Measurements from ENCODE around the gene EVX1. TPM values are rescaled to one million over a fixed set of nuclear protein-coding genes. Genes with fewer than 3 reads are reported as not detected.
A peak's percentile ranks its signal among the peaks of the same experiment; 100 is the strongest.

EVX1 gene
- total and polyA plus RNA-seq, 2 of the 13 experiments (the other 11 are each of a cell fraction or from before 2014, with no cell fraction given): not detected

DNA sequence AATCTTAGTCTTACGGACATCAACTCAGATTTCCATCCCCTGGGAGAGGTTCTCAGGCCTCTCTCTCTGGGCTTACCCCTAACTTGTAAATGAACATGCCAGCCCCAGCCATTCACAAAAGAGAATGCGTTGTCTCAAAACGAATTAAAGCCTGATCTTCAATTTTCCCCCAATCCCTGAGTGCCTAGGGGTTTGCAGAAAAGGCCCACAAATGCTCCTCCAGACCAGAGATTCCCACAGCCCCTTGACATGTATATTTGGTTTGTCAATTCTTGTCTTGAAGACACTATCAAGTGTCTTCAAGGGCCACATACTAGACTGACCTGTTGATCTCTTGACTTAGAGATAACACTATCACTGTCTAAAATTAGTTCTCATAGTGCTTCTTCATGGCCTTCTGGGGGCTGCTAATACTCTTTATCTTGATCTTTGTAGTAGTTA, 30.8 kb upstream of the EVX1 start:
- in situ Hi-C loops (cut with HindIII; ENCODE audit: extremely low pct_ligation_motif_present, low pct_unique_long_range_greater_than_20kb): no loop called here

More for the DNA sequence above, 30.8 kb upstream of the EVX1 start:
- Histone ChIP-seq H2AFZ (ENCODE audit: low read length) (no peak overlapping the region), H4K20me1 (ENCODE audit: insufficient read depth, low read length) (no peaks in the 10 kb centered on the region), H3K4me1 (ENCODE audit: insufficient read depth, low read length) (peaks cover 15% of the 10 kb centered on the region), H3K4me2 (ENCODE audit: low read depth, low read length) (no peak overlapping the region), H3K4me3 (replicated peaks in 1 of 3; ENCODE audit: insufficient read depth in 1 of 3, low read depth in 2 of 3, low read length in 3 of 3) (no peak overlapping the region), H3K27ac (ENCODE audit: extremely low read length, insufficient read depth, low read length) (no peak overlapping the region), H3K27me3 (ENCODE audit: control insufficient read depth in 1 of 2, insufficient read depth in 2 of 2, low read length in 2 of 2) (peaks cover 0 to 75% of the 10 kb centered on the region in 2 experiments; a peak in 4 of 5 replicates), H3K36me3 (replicated peaks in 1 of 2; ENCODE audit: control insufficient read depth in 1 of 2, insufficient read depth in 2 of 2, low read length in 2 of 2) (no peaks in the 10 kb centered on the region), H3K9ac (ENCODE audit: insufficient read depth, low read depth, low read length) (no peak overlapping the region), H3K9me3 (ENCODE audit: low read length) (no peaks in the 10 kb centered on the region), H3K79me2 (ENCODE audit: insufficient read depth, low read length) (no peaks in the 10 kb centered on the region)
- ATAC-seq (no peak), DNase-seq (ENCODE audit: low spot score) (no peak), FAIRE-seq (no peak)
- ChIA-PET POLR2A (no interaction called here), CTCF (ENCODE audit: low intra/inter-chr PET ratio, low total read pairs) (interaction anchor here (2.2 kb wide), 1 partner anchor 709 kb away, joined by 14 read pairs; no protein-coding TSS in a partner anchor)
- 41% methylated on average over 3 of the region's 3 CpGs for WGBS (ENCODE audit: low lambda C conversion rate)
- no TSS peak for BruUV-seq (replicated peaks)
- TF ChIP-seq, protein P1, sequence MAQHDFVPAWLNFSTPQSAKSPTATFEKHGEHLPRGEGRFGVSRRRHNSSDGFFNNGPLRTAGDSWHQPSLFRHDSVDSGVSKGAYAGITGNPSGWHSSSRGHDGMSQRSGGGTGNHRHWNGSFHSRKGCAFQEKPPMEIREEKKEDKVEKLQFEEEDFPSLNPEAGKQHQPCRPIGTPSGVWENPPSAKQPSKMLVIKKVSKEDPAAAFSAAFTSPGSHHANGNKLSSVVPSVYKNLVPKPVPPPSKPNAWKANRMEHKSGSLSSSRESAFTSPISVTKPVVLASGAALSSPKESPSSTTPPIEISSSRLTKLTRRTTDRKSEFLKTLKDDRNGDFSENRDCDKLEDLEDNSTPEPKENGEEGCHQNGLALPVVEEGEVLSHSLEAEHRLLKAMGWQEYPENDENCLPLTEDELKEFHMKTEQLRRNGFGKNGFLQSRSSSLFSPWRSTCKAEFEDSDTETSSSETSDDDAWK (CRISPR knock-in tag; IDR thresholded peaks at IDR 0.05): no peak
- TF ChIP-seq ZNF33A (CRISPR knock-in tag; IDR thresholded peaks at IDR 0.05; ENCODE audit: borderline replicate concordance): no peak
- TF ChIP-seq ZEB1 (IDR thresholded peaks at IDR 0.05; ENCODE audit: insufficient replicate concordance, low read depth): no peak
- TF ChIP-seq CBX2 (IDR thresholded peaks at IDR 0.05; ENCODE audit: low read depth, low read length): peak; percentile 98
- 0 out of 2 replicates have a peak, but pooled peaks have one; percentile 29 for TF ChIP-seq CBX2 (CRISPR knock-in tag; IDR thresholded peaks at IDR 0.05; ENCODE audit: low read depth)
- TF ChIP-seq, protein P2, sequence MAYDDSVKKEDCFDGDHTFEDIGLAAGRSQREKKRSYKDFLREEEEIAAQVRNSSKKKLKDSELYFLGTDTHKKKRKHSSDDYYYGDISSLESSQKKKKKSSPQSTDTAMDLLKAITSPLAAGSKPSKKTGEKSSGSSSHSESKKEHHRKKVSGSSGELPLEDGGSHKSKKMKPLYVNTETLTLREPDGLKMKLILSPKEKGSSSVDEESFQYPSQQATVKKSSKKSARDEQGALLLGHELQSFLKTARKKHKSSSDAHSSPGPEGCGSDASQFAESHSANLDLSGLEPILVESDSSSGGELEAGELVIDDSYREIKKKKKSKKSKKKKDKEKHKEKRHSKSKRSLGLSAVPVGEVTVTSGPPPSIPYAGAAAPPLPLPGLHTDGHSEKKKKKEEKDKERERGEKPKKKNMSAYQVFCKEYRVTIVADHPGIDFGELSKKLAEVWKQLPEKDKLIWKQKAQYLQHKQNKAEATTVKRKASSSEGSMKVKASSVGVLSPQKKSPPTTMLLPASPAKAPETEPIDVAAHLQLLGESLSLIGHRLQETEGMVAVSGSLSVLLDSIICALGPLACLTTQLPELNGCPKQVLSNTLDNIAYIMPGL (CRISPR knock-in tag; IDR thresholded peaks at IDR 0.05; ENCODE audit: borderline replicate concordance in 1 of 2, low read depth in 1 of 2): no peak
- TF ChIP-seq ZBTB8A (CRISPR knock-in tag; IDR thresholded peaks at IDR 0.05; ENCODE audit: borderline replicate concordance, low read depth): no peak
- TF ChIP-seq TBX3 (IDR thresholded peaks at IDR 0.05; ENCODE audit: borderline replicate concordance): no peak
- peak; percentile 99 for TF ChIP-seq RNF2 (conservative IDR thresholded peaks at IDR 0.05; ENCODE audit: low read depth)
- TF ChIP-seq POLR2A (IDR thresholded peaks at IDR 0.05; ENCODE audit: insufficient read depth in 1 of 2, low read depth in 2 of 2, low read length in 2 of 2): no peak
- TF ChIP-seq ZNF367 (CRISPR knock-in tag; IDR thresholded peaks at IDR 0.05; ENCODE audit: borderline replicate concordance): no peak
- TF ChIP-seq NCOA2 (CRISPR knock-in tag; IDR thresholded peaks at IDR 0.05): no peak
- peak; percentile 96 for TF ChIP-seq ZFP36 (IDR thresholded peaks at IDR 0.05; ENCODE audit: borderline replicate concordance, low read depth, low read length, partially characterized antibody)
- TF ChIP-seq, protein P3, sequence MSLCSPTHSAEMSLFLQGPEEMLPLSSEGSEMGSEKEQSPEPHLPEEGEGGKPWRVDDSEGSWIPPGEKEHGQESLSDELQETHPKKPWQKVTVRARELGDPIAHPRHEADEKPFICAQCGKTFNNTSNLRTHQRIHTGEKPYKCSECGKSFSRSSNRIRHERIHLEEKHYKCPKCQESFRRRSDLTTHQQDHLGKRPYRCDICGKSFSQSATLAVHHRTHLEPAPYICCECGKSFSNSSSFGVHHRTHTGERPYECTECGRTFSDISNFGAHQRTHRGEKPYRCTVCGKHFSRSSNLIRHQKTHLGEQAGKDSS (CRISPR knock-in tag; IDR thresholded peaks at IDR 0.05; ENCODE audit: borderline replicate concordance, low read depth): no peak
- no peak for TF ChIP-seq ZFP82 (CRISPR knock-in tag; IDR thresholded peaks at IDR 0.05; ENCODE audit: borderline replicate concordance)
- TF ChIP-seq NFATC3 (CRISPR knock-in tag; IDR thresholded peaks at IDR 0.05): no peak
- intact Hi-C loops (cut with micrococcal nuclease; ENCODE audit: unreplicated experiment): loop anchor here (5.0 kb wide), 1 partner anchor 811 kb away; no protein-coding TSS in a partner anchor
